Neutrophil (primary cell): Measurements from ENCODE around the gene MTG2.

Experiments used
- H3K27ac ChIP-seq: fragments of 200-600 bp; sonication (generic); 2 replicates; pipeline ENCODE4 v1.5.1; 2016; ENCODE audit warnings: mild to moderate bottlenecking, moderate library complexity
- H3K27me3 ChIP-seq: fragments of 200-600 bp; sonication (generic); 2 replicates; pipeline ENCODE4 v1.6.0; 2016; ENCODE audit warnings: mild to moderate bottlenecking
- H3K36me3 ChIP-seq: fragments of 200-600 bp; sonication (generic); 2 replicates; pipeline ENCODE4 v1.5.1; 2017
- H3K4me1 ChIP-seq, 2 experiments: fragments of 200-600 bp in 1 of 2; sonication (generic) in 1 of 2; 1 replicate in 1 of 2; 2 replicates in 1 of 2; pipeline versions ENCODE4 v1.5.1 to v1.6.1; 2013 to 2016; ENCODE audit warnings: low read depth in 1 of 2, low read length in 1 of 2, mild to moderate bottlenecking in 1 of 2, moderate library complexity in 1 of 2; ENCODE audit not compliant: control insufficient read depth in 1 of 2, insufficient read depth in 1 of 2
- H3K4me3 ChIP-seq, 2 experiments: fragments of 200-600 bp in 1 of 2; sonication (generic) in 1 of 2; 1 replicate in 1 of 2; 2 replicates in 1 of 2; pipeline ENCODE4 v1.5.1; 2013 to 2016; ENCODE audit warnings: low read depth in 1 of 2, low read length in 1 of 2, mild to moderate bottlenecking in 1 of 2, moderate library complexity in 1 of 2
- H3K9me3 ChIP-seq: fragments of 200-600 bp; sonication (generic); 2 replicates; pipeline ENCODE4 v1.5.1; 2016
- TF ChIP-seq, protein P1 (sequence below): fragments of 200-600 bp; sonication (generic); IDR thresholded peaks from 2 replicates; pipeline ENCODE4 v1.5.1; 2016; ENCODE audit warnings: antibody characterized with exemption

Gene MTG2

GRCh38 chr20:62229667-62230066, 46.8 kb downstream of the MTG2 start:
- Histone ChIP-seq H3K4me1 (no peaks in the 10 kb centered on the region), H3K36me3 (no peaks in the 10 kb centered on the region), H3K9me3 (no peaks in the 10 kb centered on the region), H3K27me3 (peaks cover 54% of the 10 kb centered on the region), H3K4me3 (no peak overlapping the region), H3K27ac (peak overlapping the region; percentile 78)
- TF ChIP-seq, protein P1, sequence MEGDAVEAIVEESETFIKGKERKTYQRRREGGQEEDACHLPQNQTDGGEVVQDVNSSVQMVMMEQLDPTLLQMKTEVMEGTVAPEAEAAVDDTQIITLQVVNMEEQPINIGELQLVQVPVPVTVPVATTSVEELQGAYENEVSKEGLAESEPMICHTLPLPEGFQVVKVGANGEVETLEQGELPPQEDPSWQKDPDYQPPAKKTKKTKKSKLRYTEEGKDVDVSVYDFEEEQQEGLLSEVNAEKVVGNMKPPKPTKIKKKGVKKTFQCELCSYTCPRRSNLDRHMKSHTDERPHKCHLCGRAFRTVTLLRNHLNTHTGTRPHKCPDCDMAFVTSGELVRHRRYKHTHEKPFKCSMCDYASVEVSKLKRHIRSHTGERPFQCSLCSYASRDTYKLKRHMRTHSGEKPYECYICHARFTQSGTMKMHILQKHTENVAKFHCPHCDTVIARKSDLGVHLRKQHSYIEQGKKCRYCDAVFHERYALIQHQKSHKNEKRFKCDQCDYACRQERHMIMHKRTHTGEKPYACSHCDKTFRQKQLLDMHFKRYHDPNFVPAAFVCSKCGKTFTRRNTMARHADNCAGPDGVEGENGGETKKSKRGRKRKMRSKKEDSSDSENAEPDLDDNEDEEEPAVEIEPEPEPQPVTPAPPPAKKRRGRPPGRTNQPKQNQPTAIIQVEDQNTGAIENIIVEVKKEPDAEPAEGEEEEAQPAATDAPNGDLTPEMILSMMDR = no peak

DNA sequence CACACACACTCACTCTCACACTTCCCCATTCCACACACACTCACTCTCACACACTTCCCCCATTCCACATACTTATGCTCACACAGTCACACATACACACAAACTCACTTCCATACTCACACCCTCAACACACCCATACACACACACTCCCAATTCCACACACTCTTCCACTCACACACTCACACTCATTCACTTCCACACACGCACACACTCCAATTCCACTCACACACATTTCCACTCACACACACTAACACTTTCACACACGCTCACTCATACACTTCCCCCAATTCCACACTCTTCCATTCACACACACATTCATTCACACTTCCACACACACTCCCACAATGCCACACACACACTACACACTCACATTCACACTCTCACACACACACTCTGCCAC, 47.4 kb downstream of the MTG2 start:
- TF ChIP-seq, protein P1 = no peak
- Histone ChIP-seq H3K9me3 (no peaks in the 10 kb centered on the region), H3K36me3 (no peaks in the 10 kb centered on the region), H3K27me3 (peaks cover 53% of the 10 kb centered on the region), H3K4me1 (no peaks in the 10 kb centered on the region), H3K4me3 (no peak overlapping the region), H3K27ac (peak overlapping the region; percentile 78)

- Histone ChIP-seq H3K27ac (peak overlapping the region; percentile 78), H3K9me3 (no peaks in the 10 kb centered on the region), H3K4me3 (no peak overlapping the region), H3K4me1 (no peaks in the 10 kb centered on the region), H3K27me3 (peaks cover 50% of the 10 kb centered on the region), H3K36me3 (no peaks in the 10 kb centered on the region)
- TF ChIP-seq, protein P1 = no peak
These were observed 47.9 kb downstream of the MTG2 start for GRCh38 chr20:62230696-62231095.

GRCh38 chr20:62231292-62231691, 48.5 kb downstream of the MTG2 start:
- H3K9me3 ChIP-seq = no peaks in the 10 kb centered on the region
- peaks cover 44% of the 10 kb centered on the region for H3K27me3 ChIP-seq
- H3K4me1 ChIP-seq = no peaks in the 10 kb centered on the region
- H3K36me3 ChIP-seq = no peaks in the 10 kb centered on the region
- H3K4me3 ChIP-seq = no peak overlapping the region
- TF ChIP-seq, protein P1 = no peak
- no peak overlapping the region for H3K27ac ChIP-seq

GRCh38 chr20:62232194-62232593, 49.4 kb downstream of the MTG2 start:
- TF ChIP-seq, protein P1 = no peak
- no peak overlapping the region for H3K27ac ChIP-seq
- H3K4me1 ChIP-seq = peaks cover 0 to 2% of the 10 kb centered on the region in 2 experiments
- peaks cover 35% of the 10 kb centered on the region for H3K27me3 ChIP-seq
- no peak overlapping the region for H3K4me3 ChIP-seq
- no peaks in the 10 kb centered on the region for H3K36me3 ChIP-seq
- H3K9me3 ChIP-seq = no peaks in the 10 kb centered on the region
